Endothelial cell of umbilical vein (primary cell): Measurements from ENCODE around the gene ARPC5L. TPM values are rescaled to one million over a fixed set of nuclear protein-coding genes. Genes with fewer than 3 reads are reported as not detected.

Source experiments
- BruUV-seq: library from RNA; stranded (reverse); fragments of 400-500 nt; replicated peaks from 2 replicates; lab custom pipeline; 2021; lab: Mats Ljungman, UMichigan
- CTCF ChIA-PET: fragments of 300-600, 350-600 bp; sonication (Branson Sonifier 250); formaldehyde crosslinking; loops from one replicate; lab custom pipeline; 2021; ENCODE audit warnings: antibody characterized with exemption, inconsistent platforms; lab: Charles Lee
- POLR2A ChIA-PET: fragments of 300-600, 350-600 bp; sonication (Branson Sonifier 250); formaldehyde crosslinking; loops from one replicate; lab custom pipeline; 2021; ENCODE audit warnings: antibody characterized with exemption, inconsistent platforms; lab: Charles Lee
- DNase-seq: peaks from one replicate; pipeline ENCODE4 v3.0.0-alpha.2; 2011; ENCODE audit warnings: low read depth, low spot score
- FAIRE-seq: peaks from 2 replicates; lab custom pipeline; 2011; peaks lifted over from hg19 to GRCh38; lab: Jason Lieb, UNC
- H2AFZ ChIP-seq: 2 replicates; pipeline ENCODE4 v1.6.0; 2012; ENCODE audit warnings: low read depth, low read length, control low read depth, inconsistent platforms
- H3K27ac ChIP-seq: 2 replicates; pipeline ENCODE4 v1.5.1; 2011; ENCODE audit warnings: low read depth, mild to moderate bottlenecking, control low read depth, low read length, moderate library complexity; ENCODE audit not compliant: insufficient read depth
- H3K27me3 ChIP-seq, 2 experiments: 2 replicates each; pipeline versions ENCODE4 v1.6.0 to v1.6.1; 2011; ENCODE audit warnings: low read length in 2 of 2, mixed read lengths in 1 of 2; ENCODE audit not compliant: control insufficient read depth in 2 of 2, insufficient read depth in 2 of 2
- H3K36me3 ChIP-seq, 2 experiments: 2 replicates in 1 of 2; 3 replicates in 1 of 2; pipeline ENCODE4 v1.5.1; 2011; ENCODE audit warnings: low read length in 2 of 2, mild to moderate bottlenecking in 1 of 2, moderate library complexity in 1 of 2; ENCODE audit not compliant: control insufficient read depth in 2 of 2, insufficient read depth in 2 of 2; ENCODE audit errors: extremely low read depth in 1 of 2
- H3K4me1 ChIP-seq: 3 replicates; pipeline ENCODE4 v1.5.1; 2011; ENCODE audit warnings: mild to moderate bottlenecking, low read length; ENCODE audit not compliant: control insufficient read depth, insufficient read depth; ENCODE audit errors: extremely low read depth
- H3K4me2 ChIP-seq: 2 replicates; pipeline ENCODE4 v1.6.1; 2011; ENCODE audit warnings: low read length, control low read depth, mixed read lengths; ENCODE audit not compliant: insufficient read depth
- H3K4me3 ChIP-seq, 3 experiments: fragments of 200-600 bp in 1 of 3; sonication (generic), shearing (Covaris generic) in 1 of 3; replicated peaks in 1 of 3; 2 replicates each; pipeline ENCODE4 v1.5.1; 2011 to 2016; ENCODE audit warnings: control low read depth in 3 of 3, low read length in 3 of 3, mild to moderate bottlenecking in 2 of 3, inconsistent platforms in 1 of 3, low read depth in 1 of 3, moderate library complexity in 1 of 3; ENCODE audit not compliant: insufficient read depth in 1 of 3
- H3K79me2 ChIP-seq: 2 replicates; pipeline ENCODE4 v1.6.0; 2012; ENCODE audit warnings: low read length, inconsistent platforms; ENCODE audit not compliant: control insufficient read depth, insufficient read depth
- H3K9ac ChIP-seq: replicated peaks from 2 replicates; pipeline ENCODE3; 2011; ENCODE audit warnings: low read length, control low read depth; ENCODE audit not compliant: insufficient read depth; ENCODE audit errors: extremely low read depth
- H3K9me1 ChIP-seq: replicated peaks from 3 replicates; pipeline ENCODE4 v1.6.0; 2011; ENCODE audit warnings: mild to moderate bottlenecking, low read length; ENCODE audit not compliant: control insufficient read depth, insufficient read depth; ENCODE audit errors: extremely low read depth
- H3K9me3 ChIP-seq: replicated peaks from 2 replicates; pipeline ENCODE4 v1.5.1; 2012; ENCODE audit warnings: low read length, inconsistent platforms; ENCODE audit not compliant: control insufficient read depth, insufficient read depth
- H4K20me1 ChIP-seq: replicated peaks from 2 replicates; pipeline ENCODE3; 2011; ENCODE audit warnings: mild to moderate bottlenecking, low read length; ENCODE audit not compliant: control insufficient read depth, insufficient read depth; ENCODE audit errors: extremely low read depth
- EZH2 ChIP-seq: IDR thresholded peaks from 2 replicates; pipeline ENCODE4 v1.6.1; 2012; ENCODE audit warnings: borderline replicate concordance, low read depth, mild to moderate bottlenecking, moderate library complexity, low read length, inconsistent platforms; ENCODE audit not compliant: severe bottlenecking
- FOS ChIP-seq: IDR thresholded peaks from 2 replicates; pipeline ENCODE4 v1.6.1; 2011; ENCODE audit warnings: mild to moderate bottlenecking, low read length, moderate library complexity, borderline replicate concordance; ENCODE audit not compliant: insufficient read depth
- GATA2 ChIP-seq: IDR thresholded peaks from 2 replicates; pipeline ENCODE4 v1.7.0; 2011; ENCODE audit warnings: low read depth, mild to moderate bottlenecking, moderate library complexity, mixed read lengths, low read length; ENCODE audit not compliant: insufficient read length, insufficient read depth
- JUN ChIP-seq: IDR thresholded peaks from 2 replicates; pipeline ENCODE4 v1.6.1; 2011; ENCODE audit warnings: borderline replicate concordance, low read depth; ENCODE audit not compliant: insufficient read length, insufficient read depth
- MAX ChIP-seq: IDR thresholded peaks from 2 replicates; pipeline ENCODE4 v1.6.1; 2011; ENCODE audit not compliant: insufficient read depth, insufficient read length
- MYC ChIP-seq: IDR thresholded peaks from one replicate; pipeline ENCODE4 v1.6.1; 2011; ENCODE audit warnings: mild to moderate bottlenecking, low read depth, low read length
- POLR2A ChIP-seq: IDR thresholded peaks from 2 replicates; pipeline ENCODE4 v1.6.1; 2012; ENCODE audit warnings: low read depth, mild to moderate bottlenecking, control low read depth, low read length
- POLR2AphosphoS5 ChIP-seq: IDR thresholded peaks from 2 replicates; pipeline ENCODE4 v1.6.1; 2012; ENCODE audit warnings: low read depth, mild to moderate bottlenecking, control low read depth, low read length, moderate library complexity; ENCODE audit not compliant: insufficient read depth
- dilution Hi-C: fragments of 300-500 bp; cut with MboI; formaldehyde crosslinking; loops from one replicate; pipeline ENCODE4 v1.15.0; 2019; ENCODE audit warnings: low sequenced_read_pairs; ENCODE audit not compliant: extremely low pct_ligation_motif_present
- intact Hi-C: fragments of 100-400 bp; cut with micrococcal nuclease; formaldehyde crosslinking; loops from one replicate; pipeline ENCODE4 v1.10.0; 2022
- polyA plus RNA-seq, 4 experiments: library from polyadenylated mRNA; depleted of rRNA in 3 of 4; stranded (reverse) in 3 of 4; unstranded in 1 of 4; fragments of >200 nt; gene quantifications; 2 replicates each; pipeline versions ENCODE4 v1.2.1 to v1.2.3, GENCODE V29; 2011 to 2012; ENCODE audit warnings: missing spikeins in 1 of 4
- total RNA-seq: library from RNA; stranded (reverse); gene quantifications from 2 replicates; pipeline ENCODE4 v1.2.3, GENCODE V29; 2021
- TF ChIP-seq, protein P1 (sequence below), 2 donors: IDR thresholded peaks; 1 replicate in 1 of 2; 2 replicates in 1 of 2; pipeline ENCODE4 v1.5.1; 2011; ENCODE audit warnings: low read length in 2 of 2, mild to moderate bottlenecking in 2 of 2, moderate library complexity in 2 of 2, control low read depth in 1 of 2, inconsistent platforms in 1 of 2, low read depth in 1 of 2; ENCODE audit not compliant: insufficient read depth in 1 of 2; ENCODE audit errors: extremely low read depth in 1 of 2

Gene ARPC5L
- total and polyA plus RNA-seq, 2 donors (not counting 3 experiments of a cell fraction or from before 2014, with no cell fraction given), result 60.7 to 68.1 TPM

GRCh38 chr9:124857533-124858162 is 4.3 kb upstream of the ARPC5L start:
- Histone ChIP-seq H3K79me2 (peaks cover 34% of the 10 kb centered on the region), H3K27ac (no peak overlapping the region), H3K36me3 (peaks cover 18 to 39% of the 10 kb centered on the region in 2 experiments), H3K9me3 (no peaks in the 10 kb centered on the region), H4K20me1 (peaks cover 8% of the 10 kb centered on the region), H3K9me1 (no peaks in the 10 kb centered on the region), H3K9ac (no peak overlapping the region), H3K27me3 (no peaks in the 10 kb centered on the region), H3K4me3 (no peak overlapping the region), H2AFZ (no peak overlapping the region), H3K4me2 (no peak overlapping the region), H3K4me1 (peaks cover 17% of the 10 kb centered on the region)
- TF ChIP-seq JUN (no peak), POLR2AphosphoS5 (no peak)
- FAIRE-seq (no peak), DNase-seq (no peak)
- intact Hi-C loops, result no loop called here
- ChIA-PET POLR2A (no interaction called here), CTCF (interaction anchor here (0.7 to 15.1 kb wide), 3 partner anchors 20 to 82 kb away, joined by 3 to 967 read pairs (median 3); partner anchors contain the start of genes NR6A1 and OLFML2A)
- dilution Hi-C loops, result no loop called here
- no TSS peak for BruUV-seq

GRCh38 chr9:124858330-124859046 is 3.4 kb upstream of the ARPC5L start:
- Histone ChIP-seq H3K9me1 (no peaks in the 10 kb centered on the region), H3K9me3 (no peaks in the 10 kb centered on the region), H3K4me2 (no peak overlapping the region), H3K9ac (no peak overlapping the region), H3K27me3 (no peaks in the 10 kb centered on the region), H3K27ac (no peak overlapping the region), H3K4me3 (no peak overlapping the region), H3K79me2 (peaks cover 34% of the 10 kb centered on the region), H3K4me1 (peaks cover 19% of the 10 kb centered on the region), H2AFZ (no peak overlapping the region), H4K20me1 (peaks cover 8% of the 10 kb centered on the region), H3K36me3 (peaks cover 18 to 39% of the 10 kb centered on the region in 2 experiments)
- DNase-seq (no peak), FAIRE-seq (no peak)
- CTCF ChIA-PET, result interaction anchor here (0.7 to 15.1 kb wide), 2 partner anchors 19 to 83 kb away, joined by 3 to 967 read pairs; partner anchors contain the start of genes NR6A1 and OLFML2A
- TF ChIP-seq GATA2 (no peak), JUN (no peak), MAX (no peak), MYC (no peak), POLR2A (no peak), EZH2 (no peak), FOS (no peak), POLR2AphosphoS5 (no peak)
- TF ChIP-seq, protein P1, sequence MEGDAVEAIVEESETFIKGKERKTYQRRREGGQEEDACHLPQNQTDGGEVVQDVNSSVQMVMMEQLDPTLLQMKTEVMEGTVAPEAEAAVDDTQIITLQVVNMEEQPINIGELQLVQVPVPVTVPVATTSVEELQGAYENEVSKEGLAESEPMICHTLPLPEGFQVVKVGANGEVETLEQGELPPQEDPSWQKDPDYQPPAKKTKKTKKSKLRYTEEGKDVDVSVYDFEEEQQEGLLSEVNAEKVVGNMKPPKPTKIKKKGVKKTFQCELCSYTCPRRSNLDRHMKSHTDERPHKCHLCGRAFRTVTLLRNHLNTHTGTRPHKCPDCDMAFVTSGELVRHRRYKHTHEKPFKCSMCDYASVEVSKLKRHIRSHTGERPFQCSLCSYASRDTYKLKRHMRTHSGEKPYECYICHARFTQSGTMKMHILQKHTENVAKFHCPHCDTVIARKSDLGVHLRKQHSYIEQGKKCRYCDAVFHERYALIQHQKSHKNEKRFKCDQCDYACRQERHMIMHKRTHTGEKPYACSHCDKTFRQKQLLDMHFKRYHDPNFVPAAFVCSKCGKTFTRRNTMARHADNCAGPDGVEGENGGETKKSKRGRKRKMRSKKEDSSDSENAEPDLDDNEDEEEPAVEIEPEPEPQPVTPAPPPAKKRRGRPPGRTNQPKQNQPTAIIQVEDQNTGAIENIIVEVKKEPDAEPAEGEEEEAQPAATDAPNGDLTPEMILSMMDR (IDR thresholded peaks at IDR 0.05; ENCODE audit: extremely low read depth in 1 of 2, insufficient read depth in 1 of 2, low read depth in 1 of 2, low read length in 2 of 2), result no peak
- dilution Hi-C loops (no loop called here), intact Hi-C loops (no loop called here)
- no TSS peak for BruUV-seq
- POLR2A ChIA-PET, result no interaction called here
